T-helper 17 cell (primary cell): Measurements from ENCODE around the gene SCN1A. TPM values are rescaled to one million over a fixed set of nuclear protein-coding genes. Genes with fewer than 3 reads are reported as not detected.

Experiments used
- ATAC-seq: fragments of 150-1000 bp; cut with Tn5 transposase; 2 replicates; pipeline ENCODE4 v1.10.0; 2021; ENCODE audit warnings: mild to moderate bottlenecking, moderate library complexity
- DNase-seq, 3 donors: peaks; one replicate each; pipeline versions ENCODE4 v3.0.0 to v3.0.0-alpha.2; 2020 to 2021
- H3K9me3 ChIP-seq: one replicate; pipeline ENCODE4 v1.7.0; 2013; ENCODE audit warnings: low read length, mild to moderate bottlenecking; ENCODE audit not compliant: control insufficient read depth, poor library complexity, severe bottlenecking
- H3K27ac Mint-ChIP-seq: one replicate; pipeline ENCODE4 v1.8.0; 2022; ENCODE audit warnings: mild to moderate bottlenecking, moderate library complexity, mixed read lengths
- H3K27me3 Mint-ChIP-seq: one replicate; pipeline ENCODE4 v1.8.0; 2022; ENCODE audit warnings: mixed read lengths
- H3K36me3 Mint-ChIP-seq: one replicate; pipeline ENCODE4 v1.8.0; 2022; ENCODE audit warnings: low read depth, mixed read lengths
- H3K4me1 Mint-ChIP-seq: one replicate; pipeline ENCODE4 v1.8.0; 2022; ENCODE audit warnings: mild to moderate bottlenecking, mixed read lengths
- H3K4me3 Mint-ChIP-seq: one replicate; pipeline ENCODE4 v1.8.0; 2022; ENCODE audit warnings: mild to moderate bottlenecking, moderate library complexity, mixed read lengths
- total RNA-seq, 4 donors: library from RNA in 2 of 4; stranded (reverse) in 2 of 4; gene quantifications; one replicate each; pipeline ENCODE4 v1.2.3 and lab custom pipeline; 2022 to 2026

The SCN1A gene
- total RNA-seq, 2 donors from 2014 or later = not detected

DNA sequence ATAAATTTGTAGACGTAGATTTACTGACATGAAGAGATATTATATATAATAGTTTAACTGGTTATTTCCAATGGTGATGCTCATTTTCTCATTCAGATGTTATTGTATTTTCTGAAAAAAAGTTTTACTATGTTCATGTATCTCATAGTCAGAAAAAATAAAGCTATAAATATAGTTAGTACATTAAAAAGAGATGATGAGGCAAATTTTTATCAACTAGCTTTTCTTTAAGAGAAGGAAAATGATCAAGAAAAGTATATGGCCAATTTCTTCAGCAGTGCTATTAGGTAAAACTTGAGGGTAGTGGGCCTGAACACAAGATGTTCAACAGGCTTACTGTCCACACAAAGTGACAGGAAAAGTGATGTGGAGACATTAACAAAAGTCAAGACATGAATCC, 186.0 kb downstream of the SCN1A start:
- H3K4me3 Mint-ChIP-seq = no peak overlapping the region
- H3K27ac Mint-ChIP-seq = no peak overlapping the region
- H3K9me3 ChIP-seq = no peaks in the 10 kb centered on the region
- ATAC-seq = no peak
- H3K4me1 Mint-ChIP-seq = peaks cover 37% of the 10 kb centered on the region
- H3K27me3 Mint-ChIP-seq = no peaks in the 10 kb centered on the region
- H3K36me3 Mint-ChIP-seq = peaks cover 23% of the 10 kb centered on the region
- DNase-seq = no peak

DNA sequence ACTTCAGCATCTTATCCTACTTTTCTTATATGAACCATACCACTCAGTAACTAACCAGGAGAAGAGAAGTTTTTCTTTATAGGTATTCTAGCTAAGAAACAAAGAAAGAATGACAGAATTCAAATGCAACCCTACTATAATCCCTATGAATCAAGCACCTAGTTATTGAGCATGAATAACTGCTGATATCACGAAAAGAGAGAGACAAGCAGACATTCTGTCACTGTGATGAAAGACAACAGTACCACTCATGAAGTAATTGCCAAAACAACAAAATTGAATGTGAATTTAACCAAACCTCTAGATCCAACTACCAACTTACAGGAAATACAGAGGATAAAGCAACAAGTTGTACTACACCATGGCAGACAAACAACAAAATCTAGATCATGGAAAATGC, 189.6 kb downstream of the SCN1A start:
- no peak overlapping the region for H3K4me3 Mint-ChIP-seq
- no peak for ATAC-seq
- peaks cover 37% of the 10 kb centered on the region for H3K4me1 Mint-ChIP-seq
- no peak overlapping the region for H3K27ac Mint-ChIP-seq
- peaks cover 20% of the 10 kb centered on the region for H3K36me3 Mint-ChIP-seq
- H3K9me3 ChIP-seq = no peaks in the 10 kb centered on the region
- DNase-seq = no peak
- no peaks in the 10 kb centered on the region for H3K27me3 Mint-ChIP-seq

Other genes starting within 250 kb of the SCN1A start
- gene TTC21B, start 174.2 kb downstream of the SCN1A start, total RNA-seq = 10 to 100 TPM; 20.8 to 25.0 TPM
- under 1 TPM in 1 of 2 donors, not detected in 1; 0.21 TPM for gene SCN9A, start 247.9 kb upstream of the SCN1A start, total RNA-seq